HG02678 (cell line): ENCODE data around the gene KLHL33.

ENCODE experiments used
- ATAC-seq: cut with Tn5 transposase; IDR thresholded peaks from one replicate; pipeline ENCODE4 v1.9.1; 2021; ENCODE audit warnings: mild to moderate bottlenecking, moderate library complexity; ENCODE audit not compliant: unreplicated experiment

The KLHL33 gene

GRCh38 chr14:20376071-20376588 is 59.8 kb downstream of the KLHL33 start:
- ATAC-seq, result no peak
